HG02885 (cell line): ENCODE results near the gene LARGE1.

Source experiments
- ATAC-seq: cut with Tn5 transposase; IDR thresholded peaks from one replicate; pipeline ENCODE4 v1.9.1; 2021; ENCODE audit warnings: mild to moderate bottlenecking; ENCODE audit not compliant: unreplicated experiment, poor library complexity

Gene LARGE1

GRCh38 chr22:33227791-33228190 is 692.5 kb downstream of the LARGE1 start:
- ATAC-seq = no peak

GRCh38 chr22:33224841-33225240 is 695.4 kb downstream of the LARGE1 start:
- ATAC-seq = no peak
